ENCODE measurements around the gene C15orf40. TPM values are rescaled to one million over a fixed set of nuclear protein-coding genes. Genes with fewer than 3 reads are reported as not detected.

C15orf40 gene
- total RNA-seq, 2 donors from 2014 or later = 19.0 to 22.7 TPM

GRCh38 chr15:82964890-82965289 lies 46.5 kb downstream of the C15orf40 start:
- H3K27me3 ChIP-seq = no peaks in the 10 kb centered on the region
- intact Hi-C loops (cut with DNase I) = no loop called here
- H3K36me3 ChIP-seq = no peaks in the 10 kb centered on the region
- H3K9ac ChIP-seq (ENCODE audit: low read depth in 2 of 2, low read length in 2 of 2) = no peak overlapping the region
- DNase-seq = no peak
- no peaks in the 10 kb centered on the region for H3K4me1 ChIP-seq
- no peak overlapping the region for H3K27ac ChIP-seq
- H3K4me3 ChIP-seq = no peak overlapping the region
- H3K9me3 ChIP-seq = no peaks in the 10 kb centered on the region
- TF ChIP-seq, protein P1, sequence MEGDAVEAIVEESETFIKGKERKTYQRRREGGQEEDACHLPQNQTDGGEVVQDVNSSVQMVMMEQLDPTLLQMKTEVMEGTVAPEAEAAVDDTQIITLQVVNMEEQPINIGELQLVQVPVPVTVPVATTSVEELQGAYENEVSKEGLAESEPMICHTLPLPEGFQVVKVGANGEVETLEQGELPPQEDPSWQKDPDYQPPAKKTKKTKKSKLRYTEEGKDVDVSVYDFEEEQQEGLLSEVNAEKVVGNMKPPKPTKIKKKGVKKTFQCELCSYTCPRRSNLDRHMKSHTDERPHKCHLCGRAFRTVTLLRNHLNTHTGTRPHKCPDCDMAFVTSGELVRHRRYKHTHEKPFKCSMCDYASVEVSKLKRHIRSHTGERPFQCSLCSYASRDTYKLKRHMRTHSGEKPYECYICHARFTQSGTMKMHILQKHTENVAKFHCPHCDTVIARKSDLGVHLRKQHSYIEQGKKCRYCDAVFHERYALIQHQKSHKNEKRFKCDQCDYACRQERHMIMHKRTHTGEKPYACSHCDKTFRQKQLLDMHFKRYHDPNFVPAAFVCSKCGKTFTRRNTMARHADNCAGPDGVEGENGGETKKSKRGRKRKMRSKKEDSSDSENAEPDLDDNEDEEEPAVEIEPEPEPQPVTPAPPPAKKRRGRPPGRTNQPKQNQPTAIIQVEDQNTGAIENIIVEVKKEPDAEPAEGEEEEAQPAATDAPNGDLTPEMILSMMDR (IDR thresholded peaks at IDR 0.05) = no peak

GRCh38 chr15:82963471-82964341 lies 47.7 kb downstream of the C15orf40 start:
- no peak overlapping the region for H3K9ac ChIP-seq (ENCODE audit: low read depth in 2 of 2, low read length in 2 of 2)
- H3K4me1 ChIP-seq = no peaks in the 10 kb centered on the region
- H3K27me3 ChIP-seq = no peaks in the 10 kb centered on the region
- H3K27ac ChIP-seq = no peak overlapping the region
- H3K36me3 ChIP-seq = no peaks in the 10 kb centered on the region
- intact Hi-C loops (cut with DNase I) = no loop called here
- no peak for DNase-seq
- TF ChIP-seq, protein P1 (IDR thresholded peaks at IDR 0.05) = no peak
- H3K4me3 ChIP-seq = no peak overlapping the region
- H3K9me3 ChIP-seq = no peaks in the 10 kb centered on the region

DNA sequence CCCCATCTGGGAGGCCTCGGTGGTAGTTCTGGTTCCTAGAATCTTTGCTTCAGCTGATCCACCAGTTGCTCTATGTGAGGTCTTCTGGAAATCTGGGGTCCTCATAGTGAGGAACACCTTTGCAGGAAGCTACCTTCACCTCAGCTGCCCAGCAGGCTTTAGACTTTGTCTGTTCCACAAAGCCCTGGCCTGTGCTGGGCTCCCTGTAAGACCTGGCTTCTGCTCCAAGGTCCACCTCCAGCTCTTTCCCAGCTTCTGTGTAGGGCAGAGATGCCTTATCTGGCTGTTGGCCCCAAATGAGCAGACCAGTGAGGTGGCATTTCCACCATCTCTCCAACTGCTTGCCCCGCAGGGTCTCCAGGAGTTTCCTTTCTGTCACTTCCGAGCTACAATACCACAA lies 50.7 kb downstream of the C15orf40 start:
- H3K27me3 ChIP-seq = no peaks in the 10 kb centered on the region
- H3K4me1 ChIP-seq = no peaks in the 10 kb centered on the region
- H3K9me3 ChIP-seq = no peaks in the 10 kb centered on the region
- intact Hi-C loops (cut with DNase I) = no loop called here
- TF ChIP-seq, protein P1 (IDR thresholded peaks at IDR 0.05) = no peak
- no peaks in the 10 kb centered on the region for H3K36me3 ChIP-seq
- DNase-seq = no peak
- H3K9ac ChIP-seq (ENCODE audit: low read depth in 2 of 2, low read length in 2 of 2) = no peak overlapping the region
- no peak overlapping the region for H3K4me3 ChIP-seq
- H3K27ac ChIP-seq = no peak overlapping the region

DNA sequence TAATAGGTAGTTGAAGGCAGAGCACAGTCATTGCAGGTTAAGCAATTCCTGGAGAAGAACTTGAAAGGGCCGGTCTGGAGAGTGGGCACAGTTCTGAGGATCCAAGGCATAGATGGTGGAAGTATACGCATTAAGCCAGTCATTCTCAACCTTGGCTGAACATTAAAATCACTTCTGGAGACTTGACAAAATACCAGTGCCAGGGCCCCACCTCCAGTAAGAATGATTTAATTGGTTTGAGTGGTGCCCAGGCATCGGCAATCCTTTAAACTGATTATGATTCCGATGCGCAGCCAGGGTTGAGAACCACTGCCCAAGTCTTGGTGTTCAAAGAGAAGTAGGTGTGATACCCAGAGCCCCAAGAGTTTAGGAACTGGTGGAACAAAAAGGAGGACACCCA lies 52.0 kb downstream of the C15orf40 start:
- Histone ChIP-seq H3K9me3 (no peaks in the 10 kb centered on the region), H3K27me3 (no peaks in the 10 kb centered on the region), H3K4me3 (no peak overlapping the region), H3K9ac (ENCODE audit: low read depth in 2 of 2, low read length in 2 of 2) (no peak overlapping the region), H3K36me3 (no peaks in the 10 kb centered on the region), H3K27ac (no peak overlapping the region), H3K4me1 (no peaks in the 10 kb centered on the region)
- intact Hi-C loops (cut with DNase I) = no loop called here
- DNase-seq = no peak
- TF ChIP-seq, protein P1 (IDR thresholded peaks at IDR 0.05) = no peak

DNA sequence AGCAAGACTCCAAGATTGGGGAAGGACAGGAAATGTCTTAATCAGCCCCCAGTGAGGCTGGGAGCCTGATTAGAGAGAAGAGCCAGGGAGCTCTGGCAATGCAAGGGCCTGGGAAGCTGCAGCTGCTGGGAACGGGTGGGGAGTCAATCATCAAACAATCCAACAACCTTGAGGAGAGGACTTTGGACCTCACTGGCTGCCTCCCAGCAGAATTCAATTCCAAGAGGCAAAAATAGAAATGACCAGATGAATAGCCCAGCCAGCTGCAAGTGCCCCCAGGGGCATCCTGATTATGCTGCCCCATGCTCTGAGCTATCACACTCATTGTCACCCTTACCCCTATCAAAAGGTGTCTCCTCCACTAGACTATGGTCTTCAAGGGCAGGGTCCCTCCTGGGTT lies 52.8 kb downstream of the C15orf40 start:
- DNase-seq = no peak
- TF ChIP-seq, protein P1 (IDR thresholded peaks at IDR 0.05) = no peak
- Histone ChIP-seq H3K9ac (ENCODE audit: low read depth in 2 of 2, low read length in 2 of 2) (no peak overlapping the region), H3K36me3 (no peaks in the 10 kb centered on the region), H3K4me1 (no peaks in the 10 kb centered on the region), H3K27ac (no peak overlapping the region), H3K9me3 (no peaks in the 10 kb centered on the region), H3K27me3 (no peaks in the 10 kb centered on the region), H3K4me3 (no peak overlapping the region)
- intact Hi-C loops (cut with DNase I) = no loop called here
